Activated gamma-delta T cell (primary cell): Measurements from ENCODE around the gene AANAT.

Experiments used
- DNase-seq: peaks from one replicate; lab custom pipeline; 2025; lab: John Stamatoyannopoulos, UW

The AANAT gene

DNA sequence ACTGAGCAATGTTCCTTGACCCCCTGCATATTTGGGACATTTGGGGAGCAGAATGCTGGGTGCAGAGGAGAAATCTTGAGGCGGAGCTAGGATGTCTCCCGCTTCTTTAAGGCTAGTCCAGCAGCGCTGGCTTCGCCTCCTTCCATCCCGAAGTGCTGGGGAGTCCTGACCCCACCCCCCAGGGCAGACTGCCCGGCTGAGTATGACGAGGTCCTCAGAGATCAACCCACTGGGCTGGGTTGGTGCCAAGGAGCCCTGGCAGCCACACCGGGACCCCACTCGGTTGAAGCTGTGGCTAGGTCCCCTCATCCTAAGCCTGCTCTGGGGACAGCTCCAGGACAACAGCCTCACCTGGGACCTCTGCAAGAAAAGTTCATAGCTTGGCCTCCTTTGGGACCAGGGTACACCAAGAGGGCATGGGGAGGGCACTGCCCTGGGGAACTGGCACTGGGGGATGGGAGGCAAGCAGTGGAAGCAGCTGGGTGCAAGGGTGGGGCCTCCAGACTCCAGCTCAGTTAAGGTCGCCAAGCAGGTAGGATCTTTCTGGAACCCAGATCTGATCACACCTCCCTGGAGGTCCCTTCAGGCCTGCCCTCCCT lies 22.8 kb downstream of the AANAT start:
- no peak for DNase-seq

DNA sequence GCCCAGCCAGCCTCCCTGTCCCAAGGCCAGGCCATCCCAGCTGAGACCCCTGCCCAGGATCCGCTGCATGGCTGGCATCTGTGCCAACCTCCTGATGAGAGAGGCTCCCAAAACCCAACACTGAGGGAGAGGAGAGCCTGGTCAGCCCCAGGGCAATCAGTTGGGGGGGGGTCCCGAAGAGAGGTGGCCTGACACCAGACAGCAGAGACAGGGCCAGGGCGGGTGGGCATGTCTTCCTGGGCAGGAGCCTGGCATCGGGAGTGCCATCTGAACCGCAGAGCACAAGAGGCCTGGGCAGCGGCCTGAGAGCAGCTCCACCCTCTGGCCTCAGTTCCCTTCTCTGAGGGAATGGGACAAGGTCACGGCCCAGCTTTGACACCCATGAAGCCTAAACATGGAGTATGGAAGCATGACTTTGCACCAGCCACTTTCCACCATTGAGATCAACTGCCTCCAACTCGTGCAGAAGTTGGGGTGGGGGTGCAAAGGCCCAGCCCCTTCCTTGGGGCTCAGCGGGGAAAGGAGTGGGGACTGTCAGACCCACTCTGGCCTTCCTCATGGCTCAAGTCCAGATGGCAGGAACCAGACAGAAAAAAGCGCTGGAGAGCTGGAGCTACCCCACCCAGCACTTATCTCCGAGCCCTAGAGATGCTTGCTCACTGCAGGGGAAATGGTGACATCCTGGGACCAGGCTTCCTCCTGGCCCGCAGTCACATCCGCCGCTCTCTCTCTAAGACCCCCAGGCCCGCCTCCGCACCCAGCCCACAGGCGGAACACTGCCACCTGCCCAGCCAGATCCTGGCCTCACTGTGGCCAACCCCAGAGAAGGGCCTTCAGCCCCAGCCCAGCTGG lies 24.1 kb downstream of the AANAT start:
- DNase-seq: no peak

DNA sequence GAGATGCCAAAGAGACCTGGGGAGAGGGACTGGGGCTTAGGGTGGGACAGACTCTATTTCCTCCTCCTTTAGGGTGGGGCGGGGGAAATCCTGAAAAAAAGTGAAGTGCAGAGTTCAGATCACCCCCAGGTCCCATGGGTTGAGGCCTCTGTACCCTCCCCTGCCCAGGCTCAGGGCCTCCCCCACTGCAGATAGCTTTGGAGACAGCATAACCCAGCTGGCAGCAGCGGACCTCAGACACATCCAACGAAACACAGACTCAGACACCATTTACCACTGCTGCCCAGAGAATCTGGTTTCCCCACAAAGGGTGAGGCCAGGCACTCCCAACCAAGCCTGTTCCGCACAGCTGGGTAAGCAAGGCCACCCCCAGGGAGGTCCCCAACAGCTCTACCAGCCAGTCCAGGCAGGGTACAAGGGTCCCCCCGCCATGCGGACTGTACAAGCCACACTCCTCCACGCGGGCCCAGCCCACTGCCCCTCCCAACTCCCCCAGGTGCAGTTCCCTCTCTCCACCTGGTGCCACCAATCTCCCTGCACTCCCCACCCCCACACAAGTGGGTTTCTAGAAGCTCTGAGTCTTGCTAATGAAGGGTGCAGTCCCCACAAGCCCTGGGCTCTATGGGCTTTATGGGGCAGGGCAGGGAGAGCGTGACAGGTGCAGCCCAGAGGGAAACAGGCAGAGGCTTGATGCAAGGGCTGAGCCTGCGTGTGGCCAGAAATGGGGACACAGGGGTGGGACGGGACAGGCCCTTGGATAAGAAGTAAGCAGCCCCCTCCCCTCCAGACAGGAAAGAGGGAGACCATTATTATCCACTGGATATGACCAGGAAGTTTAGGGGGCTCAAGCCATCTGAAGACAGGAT lies 25.0 kb downstream of the AANAT start:
- no peak for DNase-seq

DNA sequence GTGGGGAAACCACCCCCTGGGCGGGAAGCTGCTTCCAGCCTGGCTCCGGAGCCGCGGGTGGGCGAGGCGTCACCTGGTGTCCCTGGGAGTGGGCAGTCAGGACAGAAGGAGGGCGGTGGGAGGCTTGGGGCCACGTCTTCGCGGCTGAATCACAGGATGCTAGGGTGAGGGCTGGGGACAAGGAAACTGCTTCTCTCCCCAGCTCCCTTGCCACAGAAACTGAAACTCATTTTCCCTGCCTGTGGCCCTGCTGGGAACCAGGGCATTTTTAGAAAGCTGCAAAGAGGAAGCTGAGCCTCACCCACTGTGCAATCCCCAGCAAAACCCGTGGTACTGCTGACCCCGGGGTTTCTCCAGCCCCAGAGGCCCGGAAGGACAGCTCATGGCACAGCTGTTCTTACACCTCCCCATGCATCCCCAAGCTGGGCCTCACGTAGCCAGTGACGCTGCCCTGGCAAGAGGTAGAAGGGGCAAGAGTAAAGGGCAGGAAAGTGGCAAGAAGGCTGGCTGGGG lies 25.6 kb downstream of the AANAT start:
- DNase-seq: peak; percentile 23

DNA sequence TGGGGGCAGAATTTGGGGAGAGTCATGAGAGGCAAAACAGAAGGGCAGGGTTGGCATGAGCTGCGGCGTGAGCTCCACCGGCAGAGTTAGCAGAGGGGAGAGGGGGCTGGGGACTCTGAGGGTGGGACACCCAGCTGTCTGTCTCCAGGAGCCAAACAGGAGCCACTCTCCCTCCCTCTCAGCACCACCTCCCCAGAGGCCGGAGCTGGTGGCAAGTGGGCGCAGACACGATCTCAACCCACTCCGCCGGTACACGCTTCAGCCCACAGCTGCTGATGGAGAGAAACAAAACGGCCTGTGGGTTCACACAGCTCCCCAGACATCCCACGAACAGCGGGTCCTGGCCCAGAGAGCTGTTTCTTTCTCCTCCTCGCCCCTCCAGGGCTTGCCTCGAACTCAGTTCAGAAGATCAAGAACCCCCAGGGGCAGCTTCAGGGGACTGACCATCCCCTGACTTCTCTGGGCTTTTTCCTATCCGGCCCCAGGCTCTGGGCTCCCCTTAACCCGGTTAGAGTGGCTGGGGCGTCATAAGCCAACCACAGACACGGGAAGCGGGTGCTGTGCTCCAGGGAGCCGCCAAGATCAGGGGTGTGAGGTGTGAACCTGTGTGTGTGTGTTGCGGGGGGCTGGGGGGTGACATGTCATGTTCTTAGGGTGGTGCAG lies 26.2 kb downstream of the AANAT start:
- DNase-seq: peak; percentile 26

DNA sequence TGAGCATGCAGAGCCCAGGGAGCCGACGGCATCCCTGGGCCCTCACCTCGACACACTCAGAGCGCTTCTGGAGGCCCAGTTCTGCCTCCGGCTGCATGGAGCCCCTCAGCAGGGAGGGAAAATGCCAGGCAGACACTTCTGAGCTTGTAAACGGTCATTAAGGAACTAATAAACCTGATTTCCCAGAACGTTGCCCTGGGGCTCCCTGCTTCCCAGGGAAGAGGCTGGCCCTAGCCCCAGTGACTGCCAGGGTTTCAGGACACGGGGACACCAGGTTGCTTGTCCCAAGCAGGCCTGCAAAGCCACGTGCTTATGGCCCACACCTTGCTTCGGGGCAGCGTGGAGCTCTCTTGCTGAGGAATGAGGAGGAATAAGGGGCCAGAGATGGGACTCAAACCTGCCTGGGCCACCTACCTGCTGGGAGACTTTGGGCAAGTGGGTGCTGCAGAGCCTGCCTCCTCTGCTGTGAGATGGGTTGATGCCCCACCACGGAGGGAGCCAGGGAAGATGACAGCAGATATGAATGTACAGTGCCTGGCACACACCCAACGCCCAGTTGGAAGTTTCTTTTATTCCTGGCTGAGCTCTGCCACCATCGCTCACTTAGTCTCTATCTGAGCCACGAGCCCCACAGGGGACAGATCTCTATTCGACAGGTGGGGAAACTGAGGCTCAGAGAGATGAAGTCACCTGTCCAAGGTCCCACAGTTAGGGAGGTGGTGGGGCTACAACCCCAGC lies 28.4 kb downstream of the AANAT start:
- DNase-seq: no peak

DNA sequence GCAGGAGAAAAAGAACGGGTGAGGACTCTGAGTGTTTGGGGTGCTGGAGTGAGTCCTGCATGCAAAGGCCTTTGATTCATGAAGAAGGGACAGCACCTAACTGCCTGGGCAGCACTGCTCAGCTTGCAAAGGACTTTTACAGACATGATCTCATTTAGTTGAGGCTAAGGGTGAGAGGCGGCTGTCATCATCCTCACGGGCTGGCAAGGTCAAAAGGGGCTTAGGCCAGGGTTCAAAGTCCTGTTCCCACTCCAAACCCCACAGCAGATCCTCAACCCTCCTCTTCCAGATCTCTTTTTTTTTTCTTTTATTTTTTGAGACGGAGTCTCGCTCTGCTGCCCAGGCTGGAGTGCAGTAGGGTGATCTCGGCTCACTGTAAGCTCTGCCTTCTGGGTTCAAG lies 29.1 kb downstream of the AANAT start:
- no peak for DNase-seq

DNA sequence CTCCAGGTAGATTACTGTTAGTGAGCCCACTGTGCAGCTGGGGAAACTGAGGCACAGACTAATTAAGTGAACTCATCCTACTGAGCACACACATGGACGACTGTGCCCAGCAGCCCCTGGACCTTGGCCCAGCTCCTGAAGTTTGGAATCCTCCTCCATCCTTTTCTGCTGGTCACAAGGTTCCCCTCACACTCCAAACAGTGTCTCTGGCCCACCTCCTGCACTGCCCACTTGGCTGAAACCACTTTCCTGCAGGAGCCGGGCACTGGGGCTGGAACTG lies 30.2 kb downstream of the AANAT start:
- no peak for DNase-seq

DNA sequence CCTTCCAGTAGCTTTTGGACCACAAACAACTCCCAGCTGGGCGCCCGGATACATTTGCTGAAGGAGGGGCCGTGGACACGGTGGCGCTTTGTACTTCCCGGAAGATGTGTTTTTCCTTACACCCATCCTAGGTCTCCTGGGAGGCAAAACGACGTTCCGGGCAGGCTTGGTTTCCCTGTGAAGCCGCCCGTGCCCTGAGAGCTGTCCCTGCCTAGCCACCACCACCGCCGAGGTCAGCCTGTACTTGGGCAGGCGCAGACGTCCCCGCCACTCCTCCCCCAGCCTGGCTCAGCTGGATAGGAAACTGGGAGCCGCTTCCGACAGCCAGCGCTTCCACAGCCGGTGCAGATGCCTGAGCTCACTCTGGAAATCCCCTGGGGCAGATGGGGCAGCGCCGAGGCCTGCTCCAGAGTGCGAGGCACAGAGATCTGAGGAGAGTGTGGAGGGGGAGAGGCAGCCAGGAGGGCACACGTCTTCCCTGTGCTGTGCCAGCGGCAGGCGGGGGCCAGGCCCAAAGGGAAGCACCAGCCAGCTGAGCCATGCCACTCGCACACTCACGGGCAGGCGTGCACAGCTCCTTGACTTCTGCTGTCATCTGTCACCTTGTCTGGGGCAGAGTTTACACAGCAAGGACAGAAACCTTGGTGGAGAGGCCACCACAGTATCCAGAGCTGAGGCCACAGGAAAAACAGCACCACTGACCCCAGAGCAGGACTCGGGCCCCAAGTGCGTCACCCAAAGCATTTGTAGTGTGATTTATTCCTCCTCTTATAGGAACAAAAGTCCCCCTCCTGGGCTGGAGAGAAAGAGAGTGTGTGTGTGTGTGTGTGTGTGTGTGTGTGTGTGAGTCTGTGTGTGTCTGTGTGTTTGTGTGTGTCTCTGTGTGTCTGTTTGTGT lies 30.8 kb downstream of the AANAT start:
- DNase-seq: peak; percentile 29

DNA sequence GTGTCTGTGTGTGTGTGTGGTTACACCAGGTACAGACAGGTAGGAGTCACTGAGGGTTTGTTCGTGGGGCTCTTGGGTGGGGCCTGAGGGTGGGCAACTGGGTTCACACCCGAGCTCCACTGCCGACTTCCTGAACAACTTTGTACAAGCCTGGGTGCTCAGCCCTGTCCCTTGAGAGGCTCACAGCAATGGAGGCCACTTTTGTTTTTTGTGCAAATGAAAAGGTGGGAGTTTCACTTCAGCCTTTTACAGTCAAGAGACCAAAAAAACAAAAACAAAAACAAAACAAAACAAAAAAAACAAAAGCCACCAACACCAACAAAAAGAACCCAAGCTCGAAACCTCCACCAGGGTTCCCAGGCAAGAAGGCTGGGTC lies 31.5 kb downstream of the AANAT start:
- DNase-seq: no peak

DNA sequence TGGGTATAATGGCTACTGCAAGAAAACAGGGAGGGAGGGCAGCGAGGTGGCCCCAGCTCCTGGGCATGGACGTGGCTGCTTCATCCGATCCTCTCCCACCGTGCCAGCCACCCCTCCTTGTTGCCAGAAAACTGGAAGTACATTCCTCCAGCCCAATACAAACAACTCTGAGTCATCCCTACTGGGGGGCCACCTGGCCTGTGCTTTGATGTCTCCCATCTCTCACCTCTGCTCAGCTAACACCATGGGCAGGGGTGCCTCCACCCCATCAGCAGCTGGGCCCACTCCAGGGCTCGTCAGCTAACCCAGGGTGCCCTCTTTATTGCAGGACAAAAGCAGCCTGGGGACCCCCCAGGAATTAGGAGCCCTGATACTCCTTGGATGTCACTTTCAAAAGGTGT lies 31.9 kb downstream of the AANAT start:
- DNase-seq: no peak

DNA sequence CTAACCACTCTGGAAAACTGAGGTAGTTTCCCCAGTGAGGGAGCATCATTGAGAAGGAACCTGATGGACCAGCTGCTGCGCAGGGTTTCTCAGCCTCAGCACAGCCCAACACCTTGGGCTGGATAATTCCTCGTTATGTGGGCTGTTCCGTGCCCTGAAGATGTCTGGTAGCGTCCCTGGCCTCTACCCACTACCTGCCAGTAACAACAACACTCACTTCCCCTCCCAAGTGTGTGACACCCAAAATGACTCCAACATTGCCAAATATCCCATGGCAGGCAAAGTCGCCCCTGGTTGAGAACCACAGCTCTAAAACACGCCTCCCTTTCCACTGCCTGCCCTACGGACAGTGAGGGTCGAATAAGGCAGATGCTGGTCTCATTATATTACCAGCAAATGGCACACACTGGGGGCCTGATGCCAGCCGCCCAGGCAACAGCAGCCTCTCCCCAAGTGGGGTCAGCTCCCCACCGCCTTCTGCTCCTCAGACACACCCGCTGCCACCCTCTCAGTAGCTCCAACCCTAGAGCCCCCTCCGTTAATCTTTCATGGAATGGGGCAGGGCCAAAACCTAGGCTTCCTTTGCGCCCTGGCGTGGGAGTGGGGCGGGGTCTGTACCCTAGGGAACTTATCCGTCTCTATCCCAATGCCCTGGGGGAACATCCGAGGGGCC lies 32.8 kb downstream of the AANAT start:
- DNase-seq: no peak

DNA sequence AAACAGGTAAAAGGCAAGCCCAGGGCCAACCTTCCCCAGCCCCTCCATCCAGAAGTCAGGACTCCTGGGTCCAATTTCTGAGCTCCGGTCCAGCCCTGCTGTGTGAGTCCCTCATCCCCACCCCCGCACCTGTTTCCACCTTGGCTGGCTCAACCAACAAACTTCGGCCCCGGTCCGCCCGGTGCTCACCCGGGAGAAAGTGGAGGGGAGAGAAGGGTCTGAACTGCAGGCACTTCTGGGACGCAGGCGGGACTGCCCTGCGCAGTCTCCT lies 33.3 kb downstream of the AANAT start:
- no peak for DNase-seq

DNA sequence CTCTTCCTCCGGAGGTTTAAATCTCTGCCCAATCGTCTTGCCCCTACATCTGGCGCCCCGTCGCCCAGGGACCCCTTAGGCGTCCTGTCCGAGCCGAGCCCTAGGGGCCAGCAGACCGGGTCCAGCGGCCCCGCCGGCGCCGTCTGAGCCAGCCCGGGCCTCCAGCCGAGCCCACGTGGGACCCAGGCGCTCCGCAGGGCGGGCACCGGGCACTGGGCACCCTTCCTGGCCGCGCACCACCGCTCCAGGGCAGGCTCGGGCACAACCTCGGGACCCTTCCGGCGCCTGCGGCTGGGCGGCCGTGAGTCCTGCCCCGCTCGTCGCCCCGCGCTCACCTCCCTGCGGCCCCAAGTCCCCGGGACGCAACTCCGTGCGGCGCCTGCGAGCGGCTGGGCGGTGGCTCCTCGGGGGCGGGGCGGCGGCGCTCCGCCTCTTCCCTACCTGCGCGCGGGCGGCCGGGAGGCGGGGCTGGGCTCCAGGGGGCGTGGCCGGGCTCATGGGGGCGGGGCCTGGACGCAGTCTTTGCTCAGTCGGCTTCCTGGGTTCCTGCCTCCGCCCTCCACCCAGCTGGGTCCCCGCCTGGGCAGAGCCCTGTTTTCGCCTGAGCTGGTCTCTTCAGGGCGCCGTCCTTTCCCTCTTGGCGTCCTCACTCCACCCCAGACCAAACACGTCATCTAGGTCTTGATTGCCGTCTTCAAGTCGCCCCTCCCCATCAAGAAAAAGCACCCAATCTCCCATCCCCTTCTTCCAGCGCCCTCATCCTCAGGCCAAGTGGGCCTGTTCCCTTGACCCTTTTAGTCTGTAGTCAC lies 33.8 kb downstream of the AANAT start, which contains the start of gene RHBDF2:
TSS of gene RHBDF2 (minus strand) at position 406 of the 809 bp plus-strand sequence. CDS start 19,899 bp downstream, outside the sequence.
- peak; percentile 92 for DNase-seq

DNA sequence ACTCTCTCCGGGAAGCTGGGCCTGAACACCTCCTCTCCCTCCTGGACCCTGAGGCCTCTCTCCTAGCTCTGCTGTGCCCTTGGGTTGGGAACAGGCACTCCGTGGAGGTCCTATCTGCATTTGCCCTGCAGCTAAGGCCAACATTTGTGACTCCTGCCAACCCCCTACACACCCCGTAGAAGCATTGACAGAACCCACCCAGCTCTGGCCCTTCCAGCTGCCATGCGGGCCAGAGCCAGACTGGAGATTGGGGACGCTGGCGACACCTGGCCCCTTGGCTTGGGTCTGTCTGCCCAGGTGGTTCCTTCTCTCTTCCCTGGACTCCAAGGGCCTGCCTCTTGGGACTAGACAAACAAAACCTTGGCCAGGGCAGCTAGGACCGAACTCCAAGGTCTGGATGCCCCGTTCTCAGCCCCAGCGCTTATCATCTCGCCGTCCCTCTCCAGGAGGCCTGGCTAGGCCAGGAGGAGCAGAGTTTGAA lies 34.5 kb downstream of the AANAT start:
- DNase-seq: no peak

DNA sequence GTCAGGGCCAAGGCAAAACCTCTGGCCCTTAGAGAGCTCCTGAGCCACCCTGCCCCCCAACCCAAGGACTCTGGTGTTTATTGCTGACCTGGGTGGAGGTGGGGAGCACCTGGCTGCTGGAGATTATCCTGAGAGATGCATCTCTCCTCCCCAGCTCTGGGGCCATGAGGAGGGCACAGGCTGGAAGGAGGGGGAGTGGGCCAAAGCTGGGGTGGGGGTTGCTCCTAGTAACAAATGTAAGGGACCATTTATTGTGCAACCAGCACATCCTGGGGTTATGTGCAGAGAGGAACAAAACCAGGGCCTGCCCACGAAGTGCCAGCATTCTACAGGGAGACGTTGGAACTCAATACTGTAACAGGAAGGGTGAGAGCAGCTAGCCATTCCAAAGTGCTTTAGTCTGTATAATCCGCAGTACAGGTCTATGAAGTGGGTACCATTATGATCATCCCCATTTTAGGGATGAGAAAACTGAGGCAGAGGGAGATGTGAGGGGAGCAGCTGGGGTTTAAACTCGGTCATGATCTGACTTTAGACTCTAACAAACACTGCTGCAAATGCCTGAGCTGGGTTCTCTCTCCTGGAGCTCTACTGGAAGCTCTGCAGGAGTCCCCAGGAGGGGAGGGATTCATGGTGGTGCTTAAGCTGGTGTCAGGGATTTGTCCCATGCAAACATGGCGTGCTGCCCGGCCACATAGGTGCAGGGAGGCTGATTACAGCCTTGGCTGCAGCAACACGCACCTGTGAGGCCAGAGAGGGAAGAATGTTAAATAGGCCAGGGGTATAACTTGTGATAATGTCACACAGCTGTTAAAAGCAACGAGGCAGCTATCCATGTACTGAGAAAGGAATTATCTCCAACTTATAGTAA lies 35.2 kb downstream of the AANAT start:
- no peak for DNase-seq

DNA sequence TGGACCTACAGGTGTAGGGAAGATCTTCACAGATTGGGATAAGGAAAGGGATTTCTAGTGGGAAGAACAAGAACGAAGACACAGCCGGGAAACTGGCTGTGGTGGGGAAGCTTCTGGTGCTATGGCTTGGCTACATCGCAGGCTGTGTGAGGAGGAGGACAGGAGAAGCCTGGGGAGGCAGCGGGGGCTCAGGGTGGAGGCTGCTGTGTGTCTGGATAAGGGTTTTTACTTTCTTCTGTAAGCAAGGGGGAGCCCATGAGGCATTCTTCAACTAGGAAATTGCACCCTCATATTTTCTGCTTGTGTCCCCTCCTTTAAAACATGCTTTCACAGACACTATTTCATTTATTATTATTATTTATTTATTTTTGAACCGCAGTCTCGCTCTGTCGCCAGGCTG lies 36.7 kb downstream of the AANAT start:
- no peak for DNase-seq
